ENCODE results near the gene HSD17B14. TPM values are rescaled to one million over a fixed set of nuclear protein-coding genes. Genes with fewer than 3 reads are reported as not detected.

Gene HSD17B14
- total and polyA plus RNA-seq, 9 of the 15 experiments (the other 6 are each of a cell fraction or from before 2014, with no cell fraction given), result 0.16 TPM; not detected in 8

DNA sequence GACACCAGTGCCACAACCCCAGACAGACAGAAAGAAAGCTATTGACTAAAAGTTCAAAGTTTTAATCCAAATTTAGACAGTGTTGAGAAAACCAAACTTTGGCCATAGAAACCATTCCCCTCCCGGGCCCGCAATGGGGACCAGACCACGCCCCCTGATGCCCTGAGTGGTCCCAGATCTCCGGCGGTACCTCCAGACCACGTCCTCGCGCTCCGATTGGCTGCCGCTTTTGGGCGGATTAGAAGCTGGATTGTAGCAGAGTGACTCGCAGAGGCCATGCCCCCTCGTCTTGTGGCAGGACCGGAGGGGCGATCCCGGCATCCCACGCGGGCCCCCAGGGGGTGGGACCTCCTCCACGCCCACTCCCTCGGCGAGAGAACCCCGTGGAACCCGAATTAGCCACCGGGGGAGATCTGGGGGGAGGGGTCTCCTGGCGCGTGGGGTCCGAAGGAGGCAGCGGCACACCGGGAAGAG lies 797 bp upstream of the HSD17B14 start:
- ChIA-PET POLR2A (interaction anchor here (0.6 to 1.7 kb wide), 2 partner anchors 26 to 131 kb away, joined by 3 to 6 read pairs; partner anchors contain the start of gene BCAT2), CTCF (ENCODE audit: low intra/inter-chr PET ratio) (interaction anchor here (0.6 to 2.7 kb wide), 3 partner anchors 36 to 191 kb away, joined by 3 to 28 read pairs (median 6); partner anchors contain the start of gene CA11)
- no TSS peak for BruUV-seq (replicated peaks)
- no peaks in the 10 kb centered on the region for H4K20me1 ChIP-seq (replicated peaks; ENCODE audit: control insufficient read depth, insufficient read depth, low read length)
- H3K9me1 ChIP-seq (ENCODE audit: control insufficient read depth, insufficient read depth, low read length), result peaks cover 4% of the 10 kb centered on the region
- no peak overlapping the region; a peak in 1 of 4 replicates for H3K9ac ChIP-seq (ENCODE audit: insufficient read depth in 1 of 2, low read depth in 2 of 2, low read length in 2 of 2)
- H3K27ac ChIP-seq (ENCODE audit: extremely low read depth, low read depth, low read length), result no peak overlapping the region
- no peaks in the 10 kb centered on the region for H3K79me2 ChIP-seq (ENCODE audit: control insufficient read depth, insufficient read depth, low read length)
- no peaks in the 10 kb centered on the region; the same call in 1 of the 3 replicates for H3K36me3 ChIP-seq (ENCODE audit: control insufficient read depth, insufficient read depth, low read length)
- no peak for FAIRE-seq
- in situ Hi-C loops (cut with MboI) (loop anchor here (5.0 kb wide), 1 partner anchor 195 kb away; no protein-coding TSS in a partner anchor), intact Hi-C loops (cut with micrococcal nuclease) (no loop called here)
- no peak overlapping the region for H2AFZ ChIP-seq (ENCODE audit: low read depth, low read length)
- 76% methylated on average over 23 of the region's 29 CpGs for WGBS (ENCODE audit: insufficient coverage, low coverage, missing lambda C conversion rate)
- no peaks in the 10 kb centered on the region for H3K9me3 ChIP-seq (replicated peaks; ENCODE audit: control insufficient read depth, insufficient read depth, low read depth, low read length)
- no peak for DNase-seq (ENCODE audit: extremely low read depth in 1 of 4, low spot score in 3 of 4)
- H3K4me1 ChIP-seq (replicated peaks in 1 of 2; ENCODE audit: control insufficient read depth in 2 of 2, insufficient read depth in 2 of 2, low read length in 2 of 2), result peaks cover 8 to 35% of the 10 kb centered on the region in 2 experiments
- no peak for ATAC-seq
- no peaks in the 10 kb centered on the region for H3K27me3 ChIP-seq (ENCODE audit: control insufficient read depth in 2 of 2, insufficient read depth in 2 of 2, low read length in 2 of 2)
- H3K4me3 ChIP-seq, result no peak overlapping the region
- no peak overlapping the region for H3K4me2 ChIP-seq (ENCODE audit: insufficient read depth, low read length)
- TF ChIP-seq ZNF224 (CRISPR knock-in tag; IDR thresholded peaks at IDR 0.05) (peak; percentile 96), ZNF764 (CRISPR knock-in tag; IDR thresholded peaks at IDR 0.05; ENCODE audit: low read depth) (no peak), TCF3 (CRISPR knock-in tag; IDR thresholded peaks at IDR 0.05) (no peak), ZBTB7A (IDR thresholded peaks at IDR 0.05; ENCODE audit: borderline replicate concordance, control insufficient read depth, low read depth, low read length) (peak; percentile 42; the same call in 1 of the 2 replicates)
- TF ChIP-seq, protein P1, sequence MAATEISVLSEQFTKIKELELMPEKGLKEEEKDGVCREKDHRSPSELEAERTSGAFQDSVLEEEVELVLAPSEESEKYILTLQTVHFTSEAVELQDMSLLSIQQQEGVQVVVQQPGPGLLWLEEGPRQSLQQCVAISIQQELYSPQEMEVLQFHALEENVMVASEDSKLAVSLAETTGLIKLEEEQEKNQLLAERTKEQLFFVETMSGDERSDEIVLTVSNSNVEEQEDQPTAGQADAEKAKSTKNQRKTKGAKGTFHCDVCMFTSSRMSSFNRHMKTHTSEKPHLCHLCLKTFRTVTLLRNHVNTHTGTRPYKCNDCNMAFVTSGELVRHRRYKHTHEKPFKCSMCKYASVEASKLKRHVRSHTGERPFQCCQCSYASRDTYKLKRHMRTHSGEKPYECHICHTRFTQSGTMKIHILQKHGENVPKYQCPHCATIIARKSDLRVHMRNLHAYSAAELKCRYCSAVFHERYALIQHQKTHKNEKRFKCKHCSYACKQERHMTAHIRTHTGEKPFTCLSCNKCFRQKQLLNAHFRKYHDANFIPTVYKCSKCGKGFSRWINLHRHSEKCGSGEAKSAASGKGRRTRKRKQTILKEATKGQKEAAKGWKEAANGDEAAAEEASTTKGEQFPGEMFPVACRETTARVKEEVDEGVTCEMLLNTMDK (IDR thresholded peaks at IDR 0.05; ENCODE audit: borderline replicate concordance, insufficient read depth, low read depth, low read length, poor library complexity, severe bottlenecking), result no peak
- TF ChIP-seq, protein P2, sequence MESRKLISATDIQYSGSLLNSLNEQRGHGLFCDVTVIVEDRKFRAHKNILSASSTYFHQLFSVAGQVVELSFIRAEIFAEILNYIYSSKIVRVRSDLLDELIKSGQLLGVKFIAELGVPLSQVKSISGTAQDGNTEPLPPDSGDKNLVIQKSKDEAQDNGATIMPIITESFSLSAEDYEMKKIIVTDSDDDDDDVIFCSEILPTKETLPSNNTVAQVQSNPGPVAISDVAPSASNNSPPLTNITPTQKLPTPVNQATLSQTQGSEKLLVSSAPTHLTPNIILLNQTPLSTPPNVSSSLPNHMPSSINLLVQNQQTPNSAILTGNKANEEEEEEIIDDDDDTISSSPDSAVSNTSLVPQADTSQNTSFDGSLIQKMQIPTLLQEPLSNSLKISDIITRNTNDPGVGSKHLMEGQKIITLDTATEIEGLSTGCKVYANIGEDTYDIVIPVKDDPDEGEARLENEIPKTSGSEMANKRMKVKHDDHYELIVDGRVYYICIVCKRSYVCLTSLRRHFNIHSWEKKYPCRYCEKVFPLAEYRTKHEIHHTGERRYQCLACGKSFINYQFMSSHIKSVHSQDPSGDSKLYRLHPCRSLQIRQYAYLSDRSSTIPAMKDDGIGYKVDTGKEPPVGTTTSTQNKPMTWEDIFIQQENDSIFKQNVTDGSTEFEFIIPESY (CRISPR knock-in tag; IDR thresholded peaks at IDR 0.05), result peak; percentile 80

Data from K562 (cell line).